Adrenal gland (tissue), 5 donors: ENCODE results near the gene AVPR2.

Experiments
- POLR2A ChIP-seq, 2 donors: fragments of 450-650 bp; IDR thresholded peaks; one replicate each; pipeline ENCODE4 v1.6.1; 2017; ENCODE audit warnings: antibody characterized with exemption in 2 of 2, mild to moderate bottlenecking in 2 of 2, moderate library complexity in 1 of 2
- TF ChIP-seq, protein P1 (sequence below), 6 experiments: fragments of 450-650 bp in 4 of 6; fragments of 200-600 bp in 2 of 6; sonication (generic) in 1 of 6; IDR thresholded peaks; 1 replicate in 5 of 6; 2 replicates in 1 of 6; pipeline versions ENCODE4 v1.5.1 to v1.8.0; 2016 to 2021; ENCODE audit warnings: antibody characterized with exemption in 6 of 6, mild to moderate bottlenecking in 2 of 6, moderate library complexity in 1 of 6
- donor health status: DM: no; HTN: no; CAD: no.

DNA sequence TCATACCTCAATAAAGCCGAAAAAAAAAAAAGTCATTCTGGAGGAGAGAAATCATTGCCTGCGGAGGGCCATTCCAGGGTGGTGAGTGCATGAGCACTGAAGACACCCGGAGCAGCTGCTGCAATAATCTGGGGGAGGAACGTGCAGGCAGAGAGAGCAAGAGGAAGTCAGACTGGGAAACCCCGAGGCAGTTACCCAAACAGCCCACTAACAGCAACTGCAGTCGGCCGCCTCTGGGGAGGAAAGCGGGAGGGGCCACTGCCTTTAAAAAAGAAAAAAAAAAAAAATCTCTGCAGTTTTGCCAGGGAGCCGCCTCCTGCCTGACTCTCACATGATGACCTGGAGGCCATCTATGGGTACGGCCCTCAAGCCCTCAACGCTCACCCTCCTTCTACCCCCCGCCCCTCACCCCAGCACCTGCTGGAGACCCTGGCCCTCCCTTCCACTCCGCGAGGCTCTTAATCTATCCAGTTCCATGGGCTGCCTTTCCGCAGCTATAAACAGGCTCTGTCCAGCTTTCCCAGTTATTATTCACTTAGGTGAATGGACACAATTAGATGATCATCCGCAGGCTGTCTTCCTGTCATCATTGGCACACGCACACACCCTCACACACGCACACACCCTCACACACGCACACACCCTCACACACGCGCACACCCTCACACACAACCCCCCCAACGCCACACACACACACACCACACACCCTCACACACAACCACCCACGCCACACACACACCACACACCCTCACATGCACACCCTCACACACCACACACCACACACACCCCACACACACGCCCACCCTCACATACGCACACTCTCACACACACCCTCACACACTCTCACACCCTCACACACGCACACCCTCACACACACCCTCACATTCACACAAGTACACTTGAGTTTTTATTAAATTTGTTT lies 3.4 kb upstream of the AVPR2 start:
- TF ChIP-seq, protein P1, sequence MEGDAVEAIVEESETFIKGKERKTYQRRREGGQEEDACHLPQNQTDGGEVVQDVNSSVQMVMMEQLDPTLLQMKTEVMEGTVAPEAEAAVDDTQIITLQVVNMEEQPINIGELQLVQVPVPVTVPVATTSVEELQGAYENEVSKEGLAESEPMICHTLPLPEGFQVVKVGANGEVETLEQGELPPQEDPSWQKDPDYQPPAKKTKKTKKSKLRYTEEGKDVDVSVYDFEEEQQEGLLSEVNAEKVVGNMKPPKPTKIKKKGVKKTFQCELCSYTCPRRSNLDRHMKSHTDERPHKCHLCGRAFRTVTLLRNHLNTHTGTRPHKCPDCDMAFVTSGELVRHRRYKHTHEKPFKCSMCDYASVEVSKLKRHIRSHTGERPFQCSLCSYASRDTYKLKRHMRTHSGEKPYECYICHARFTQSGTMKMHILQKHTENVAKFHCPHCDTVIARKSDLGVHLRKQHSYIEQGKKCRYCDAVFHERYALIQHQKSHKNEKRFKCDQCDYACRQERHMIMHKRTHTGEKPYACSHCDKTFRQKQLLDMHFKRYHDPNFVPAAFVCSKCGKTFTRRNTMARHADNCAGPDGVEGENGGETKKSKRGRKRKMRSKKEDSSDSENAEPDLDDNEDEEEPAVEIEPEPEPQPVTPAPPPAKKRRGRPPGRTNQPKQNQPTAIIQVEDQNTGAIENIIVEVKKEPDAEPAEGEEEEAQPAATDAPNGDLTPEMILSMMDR (IDR thresholded peaks at IDR 0.05), result no peak
- TF ChIP-seq POLR2A (IDR thresholded peaks at IDR 0.05), result no peak
